Stromal cell of bone marrow (primary cell): ENCODE data around the gene BNIP3.
"Not testable (repeated sequence)": the region's sequence is repeated elsewhere in the genome, so short reads cannot be mapped to it uniquely, and the experiment has no call there.

Experiments used
- DNase-seq: peaks from one replicate; pipeline ENCODE4 v3.0.0-alpha.2; 2012; ENCODE audit warnings: low read depth

Gene BNIP3

DNA sequence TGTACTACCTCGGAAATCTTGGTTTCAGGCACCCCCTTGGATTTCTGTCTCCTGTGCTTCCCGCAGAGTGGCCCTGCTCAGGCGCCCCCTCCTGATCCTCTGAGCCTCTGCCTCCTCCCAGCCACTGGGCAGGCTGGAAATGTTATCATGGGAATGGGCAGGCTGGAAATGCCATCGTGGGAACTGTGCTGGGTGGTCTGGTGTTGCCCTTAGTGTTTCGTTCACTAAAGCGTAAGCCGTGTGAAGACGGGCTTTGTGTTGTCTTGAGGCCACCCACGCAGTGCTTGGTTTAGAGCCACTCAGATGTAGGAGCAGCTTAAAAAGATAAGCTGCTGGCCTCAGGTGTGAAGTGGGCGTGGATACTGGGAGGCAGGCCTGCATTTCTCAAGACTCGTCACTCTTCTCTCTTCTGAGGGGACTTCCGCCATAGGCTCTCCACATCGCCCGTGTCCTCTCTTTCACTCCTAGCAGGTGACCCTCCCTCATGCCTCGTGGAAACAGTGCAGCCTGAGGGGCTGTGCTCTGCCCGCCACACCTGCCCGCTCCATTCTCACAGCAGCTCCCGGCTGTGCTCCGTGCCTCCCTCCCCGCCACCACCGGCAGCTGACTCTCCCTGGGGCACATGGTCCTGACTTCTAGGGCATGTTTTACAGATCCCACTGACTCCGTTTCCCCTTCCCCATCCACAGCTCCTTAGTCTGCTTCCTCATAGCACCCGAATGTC lies 52.4 kb downstream of the BNIP3 start:
- DNase-seq = no peak

GRCh38 chr10:131928248-131929095 lies 53.3 kb downstream of the BNIP3 start:
- no peak for DNase-seq

- DNase-seq = no peak
Observed at GRCh38 chr10:131926743-131927595, 54.8 kb downstream of the BNIP3 start.

DNA sequence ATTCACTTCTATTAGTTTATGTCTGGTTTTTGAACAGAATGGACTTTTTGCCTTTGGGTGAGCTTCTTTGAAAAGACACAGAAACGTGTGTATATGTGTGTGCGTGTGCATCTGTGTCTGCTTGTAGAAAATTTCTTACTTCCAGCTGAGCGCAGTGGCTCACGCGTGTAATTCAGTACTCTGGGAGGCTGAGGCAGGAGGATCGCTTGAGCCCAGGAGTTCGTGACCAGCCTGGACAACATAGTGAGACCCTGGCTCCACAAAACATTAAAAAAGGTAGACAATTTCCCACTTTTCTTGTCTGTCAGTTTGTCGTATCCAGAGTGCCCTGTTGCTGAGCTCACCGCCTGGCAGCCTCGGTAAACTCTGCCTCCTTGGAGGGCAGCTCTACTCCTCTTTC lies 55.5 kb downstream of the BNIP3 start:
- DNase-seq = no peak

DNA sequence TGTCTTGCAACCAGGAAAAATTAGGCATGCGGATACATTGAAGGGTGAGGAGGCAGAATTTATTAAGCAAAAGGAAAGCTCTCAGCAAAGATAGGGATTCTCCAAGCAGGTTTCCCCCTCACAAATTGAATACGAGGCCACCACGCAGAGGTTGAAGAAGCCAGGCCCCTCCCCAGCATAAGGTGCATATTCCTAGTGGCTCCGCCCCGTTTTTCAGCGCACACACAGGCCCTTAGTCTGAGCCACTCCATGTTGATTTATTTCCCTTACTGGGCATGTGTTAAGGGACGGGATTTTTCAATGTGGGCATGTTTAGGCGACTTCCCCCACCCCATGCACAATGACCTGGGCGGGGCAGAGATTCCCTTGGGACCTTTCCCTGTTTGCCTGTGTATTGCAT lies 56.0 kb downstream of the BNIP3 start:
- no peak for DNase-seq

DNA sequence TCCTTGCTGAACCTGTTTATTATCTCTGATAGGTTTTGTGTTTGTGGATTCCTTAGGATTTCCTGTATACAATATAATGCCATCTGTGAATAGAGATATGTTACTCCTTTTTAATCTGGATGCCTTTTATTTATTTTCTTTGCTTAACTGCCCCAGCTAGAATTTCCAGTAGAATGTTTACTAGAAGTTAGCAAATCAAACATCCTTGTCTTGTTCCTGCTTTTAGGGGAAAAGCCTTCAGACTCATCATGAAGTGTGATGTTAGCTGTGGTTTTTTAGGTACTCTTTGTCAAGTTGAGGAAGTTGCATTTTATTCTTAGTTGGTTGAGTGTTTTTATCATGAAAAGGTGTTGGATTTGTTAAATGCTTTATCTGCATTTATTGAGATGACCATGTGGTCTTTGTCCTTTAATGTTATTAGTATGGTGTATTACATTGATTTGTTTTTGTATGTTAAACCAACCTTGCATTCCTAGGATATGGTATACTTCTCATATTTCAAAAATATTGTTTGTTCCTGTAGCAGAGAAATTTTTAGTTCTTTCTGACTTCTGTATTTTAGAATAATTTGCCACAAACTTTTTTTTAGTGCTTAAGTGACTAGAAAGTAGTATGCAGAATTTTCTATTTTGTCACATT lies 56.6 kb downstream of the BNIP3 start:
- DNase-seq = no peak

GRCh38 chr10:131923038-131923756 lies 58.5 kb downstream of the BNIP3 start:
- no peak for DNase-seq

DNA sequence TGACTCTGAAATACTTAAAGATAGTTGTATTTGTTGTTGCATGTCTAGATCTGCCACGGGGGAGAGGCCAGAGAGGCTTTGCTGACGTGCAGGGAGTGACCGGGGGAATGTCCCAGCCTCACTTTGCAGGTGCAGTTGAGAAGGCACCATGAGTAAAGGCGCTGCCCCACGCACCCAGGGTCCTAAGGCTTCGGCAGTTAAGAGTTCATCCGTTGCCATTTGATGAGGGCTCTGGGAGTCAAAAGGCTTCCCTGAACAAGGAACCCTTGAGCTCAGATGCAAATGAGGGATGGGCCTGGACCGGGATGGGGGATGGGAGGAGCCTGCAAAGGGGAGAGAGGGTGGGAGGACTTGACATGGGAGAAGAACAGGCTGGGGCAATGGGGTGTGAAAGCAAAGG lies 60.5 kb downstream of the BNIP3 start:
- DNase-seq = no peak

GRCh38 chr10:131920693-131921092 lies 61.0 kb downstream of the BNIP3 start:
- DNase-seq = no peak

GRCh38 chr10:131920151-131920550 lies 61.6 kb downstream of the BNIP3 start:
- DNase-seq = no peak

- DNase-seq = not testable (repeated sequence)
Observed at GRCh38 chr10:131919461-131919860, 62.3 kb downstream of the BNIP3 start.
